Measurements from ENCODE around the gene ACP2.
A peak's percentile ranks its signal among the peaks of the same experiment; 100 is the strongest.

The ACP2 gene

GRCh38 chr11:47248664-47249377, at the start of gene ACP2:
TSS of gene ACP2 (minus strand) at chr11:47248814. CDS start at chr11:47248789, 25 bp downstream.
- DNase-seq (ENCODE audit: low spot score), result peak; percentile 92

- no peak for DNase-seq (ENCODE audit: low spot score)
Measured at GRCh38 chr11:47296045-47296444, 47.4 kb upstream of the ACP2 start.

GRCh38 chr11:47295385-47295784, 46.8 kb upstream of the ACP2 start:
- DNase-seq (ENCODE audit: low spot score), result no peak

GRCh38 chr11:47289856-47290255, 41.2 kb upstream of the ACP2 start:
- DNase-seq (ENCODE audit: low spot score), result no peak

GRCh38 chr11:47288066-47288465, 39.5 kb upstream of the ACP2 start:
- DNase-seq (ENCODE audit: low spot score), result no peak

GRCh38 chr11:47285969-47286770, 37.6 kb upstream of the ACP2 start:
- no peak for DNase-seq (ENCODE audit: low spot score)

GRCh38 chr11:47284151-47284550, 35.5 kb upstream of the ACP2 start:
- no peak for DNase-seq (ENCODE audit: low spot score)

- DNase-seq (ENCODE audit: low spot score), result no peak
Measured at GRCh38 chr11:47282462-47282861, 33.8 kb upstream of the ACP2 start.

GRCh38 chr11:47280860-47281259, 32.2 kb upstream of the ACP2 start:
- DNase-seq (ENCODE audit: low spot score), result no peak

- DNase-seq (ENCODE audit: low spot score), result no peak
Measured at GRCh38 chr11:47280099-47280498, 31.5 kb upstream of the ACP2 start.

GRCh38 chr11:47278769-47279168, 30.2 kb upstream of the ACP2 start:
- no peak for DNase-seq (ENCODE audit: low spot score)

GRCh38 chr11:47278058-47278457, 29.4 kb upstream of the ACP2 start:
- no peak for DNase-seq (ENCODE audit: low spot score)

- no peak for DNase-seq (ENCODE audit: low spot score)
Measured at GRCh38 chr11:47276923-47277322, 28.3 kb upstream of the ACP2 start.

- no peak for DNase-seq (ENCODE audit: low spot score)
Measured at GRCh38 chr11:47274495-47275235, 26.1 kb upstream of the ACP2 start.

GRCh38 chr11:47272706-47273105, 24.1 kb upstream of the ACP2 start:
- DNase-seq (ENCODE audit: low spot score), result peak; percentile 39

GRCh38 chr11:47271961-47272661, 23.5 kb upstream of the ACP2 start:
- DNase-seq (ENCODE audit: low spot score), result no peak

- DNase-seq (ENCODE audit: low spot score), result no peak
Measured at GRCh38 chr11:47271328-47271727, 22.7 kb upstream of the ACP2 start.

- DNase-seq (ENCODE audit: low spot score), result peak; percentile 64
Measured at GRCh38 chr11:47270331-47271271, 22.0 kb upstream of the ACP2 start.

GRCh38 chr11:47269829-47270305, 21.3 kb upstream of the ACP2 start, which contains the start of gene MADD:
TSS of gene MADD (plus strand) at chr11:47270133.
- peak; percentile 89 for DNase-seq (ENCODE audit: low spot score)

GRCh38 chr11:47269002-47269828, 20.6 kb upstream of the ACP2 start:
- peak; percentile 88 for DNase-seq (ENCODE audit: low spot score)
